GM21528 (cell line): ENCODE data around the gene STK33.

Experiments used
- ATAC-seq: cut with Tn5 transposase; IDR thresholded peaks from one replicate; pipeline ENCODE4 v1.9.1; 2021; ENCODE audit warnings: mild to moderate bottlenecking, moderate library complexity; ENCODE audit not compliant: unreplicated experiment, low FRiP score

Gene STK33

GRCh38 chr11:8604078-8604723 lies 10.2 kb upstream of the STK33 start:
- peak; percentile 76 for ATAC-seq

DNA sequence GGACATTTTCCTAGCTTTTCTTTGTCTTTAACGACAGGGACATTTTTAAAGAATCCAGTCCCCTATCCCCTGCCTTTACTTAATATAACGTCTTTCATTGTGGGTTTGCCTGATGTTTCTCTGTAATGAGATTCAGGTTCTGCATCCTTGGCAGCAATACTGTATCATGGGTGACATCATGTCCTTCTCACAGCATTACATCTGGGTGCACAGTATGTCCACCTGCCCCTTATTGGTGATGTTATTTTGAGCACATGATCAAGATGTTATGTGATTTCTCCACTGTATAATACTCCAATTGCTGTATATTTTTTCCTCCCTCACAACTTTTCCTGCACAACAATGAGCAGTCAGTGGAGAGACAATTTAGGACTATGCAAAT lies 9.7 kb upstream of the STK33 start:
- ATAC-seq = no peak

DNA sequence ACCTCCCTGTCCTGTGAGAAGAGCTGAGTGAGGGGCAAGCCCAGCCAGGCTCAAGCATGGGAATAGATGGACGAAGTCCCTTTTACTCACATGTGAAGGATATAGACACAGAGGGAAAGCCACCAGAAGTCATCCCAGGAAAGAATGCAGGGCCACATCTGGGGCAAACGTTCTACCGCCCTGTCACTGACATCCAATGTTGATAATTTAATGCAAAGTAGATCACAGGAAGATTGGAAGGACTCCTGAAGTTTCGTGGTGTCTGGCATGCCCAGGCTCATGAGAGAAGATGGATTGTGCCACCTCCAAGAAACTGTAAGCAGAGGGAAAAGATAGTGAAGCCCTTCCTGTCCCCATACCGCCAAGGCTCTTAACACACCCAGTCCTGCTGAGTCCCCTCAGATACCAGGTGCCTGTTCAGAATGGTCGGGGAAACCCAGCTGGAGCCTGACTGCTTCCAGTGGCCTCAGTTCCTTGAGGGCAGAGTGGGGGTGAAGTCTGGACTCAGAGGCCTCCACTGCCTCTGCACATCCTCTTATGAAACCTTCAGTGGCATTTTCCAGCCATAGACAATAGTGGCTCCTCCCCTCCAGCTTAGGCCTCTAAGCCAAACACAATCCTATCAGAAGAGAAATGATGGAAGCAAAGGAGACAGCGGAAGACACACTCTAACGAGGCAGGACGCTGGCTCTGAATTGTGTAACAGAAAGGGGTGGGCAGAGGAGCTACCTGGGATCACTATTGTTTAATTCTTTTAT lies 7.5 kb upstream of the STK33 start:
- no peak for ATAC-seq

- ATAC-seq = no peak
These were observed 4.5 kb upstream of the STK33 start for GRCh38 chr11:8598506-8598905.

GRCh38 chr11:8597182-8597581 lies 3.2 kb upstream of the STK33 start:
- no peak for ATAC-seq

DNA sequence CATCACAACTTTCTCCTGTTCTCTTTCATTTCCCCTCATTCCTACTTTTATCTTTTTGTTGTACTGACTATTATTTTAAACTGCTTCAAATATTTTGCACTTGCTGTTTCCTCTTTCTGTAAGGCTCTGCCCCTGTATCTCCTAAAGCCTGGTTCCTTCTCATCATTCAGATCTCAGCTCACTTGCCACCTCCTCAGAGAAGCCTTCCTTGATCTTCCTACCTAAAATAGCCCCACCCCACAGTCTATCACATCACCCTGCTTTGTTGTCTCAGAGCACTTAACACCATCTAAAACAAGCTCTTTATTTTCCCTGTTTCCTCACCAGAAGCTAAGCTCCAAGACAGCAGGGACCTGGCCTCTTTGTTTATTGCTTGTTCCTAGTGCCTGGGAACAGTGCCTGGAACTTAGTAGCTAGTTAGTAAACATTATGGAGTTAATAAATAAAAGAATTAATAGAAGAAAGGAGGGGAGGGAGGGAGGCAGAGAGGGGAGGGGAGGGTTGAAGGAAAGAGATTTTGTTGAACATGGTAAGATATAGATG lies 2.5 kb upstream of the STK33 start:
- no peak for ATAC-seq

DNA sequence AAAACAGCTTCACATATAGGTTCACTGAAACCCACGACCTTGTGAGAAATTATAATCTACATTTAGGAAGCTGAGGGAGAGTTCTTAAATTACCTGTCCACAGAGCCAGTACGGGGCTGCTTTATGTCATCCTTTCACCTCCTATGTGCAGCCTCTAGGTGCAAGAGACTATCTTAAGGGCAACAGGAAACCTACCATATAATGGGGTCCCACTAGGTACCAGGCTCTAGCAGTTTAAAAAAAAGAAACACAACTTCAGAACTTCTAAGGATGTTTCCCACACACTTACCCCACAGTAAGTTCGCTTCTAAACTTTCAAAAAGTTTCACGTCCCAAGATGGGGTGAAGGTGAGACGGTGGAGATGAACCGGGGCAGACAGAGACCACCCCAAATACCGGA lies 573 bp downstream of the STK33 start:
- ATAC-seq = peak; percentile 11

GRCh38 chr11:8587915-8588314 lies 6.1 kb downstream of the STK33 start:
- no peak for ATAC-seq

GRCh38 chr11:8586805-8587204 lies 7.2 kb downstream of the STK33 start:
- ATAC-seq = no peak

GRCh38 chr11:8586184-8586583 lies 7.8 kb downstream of the STK33 start:
- no peak for ATAC-seq

DNA sequence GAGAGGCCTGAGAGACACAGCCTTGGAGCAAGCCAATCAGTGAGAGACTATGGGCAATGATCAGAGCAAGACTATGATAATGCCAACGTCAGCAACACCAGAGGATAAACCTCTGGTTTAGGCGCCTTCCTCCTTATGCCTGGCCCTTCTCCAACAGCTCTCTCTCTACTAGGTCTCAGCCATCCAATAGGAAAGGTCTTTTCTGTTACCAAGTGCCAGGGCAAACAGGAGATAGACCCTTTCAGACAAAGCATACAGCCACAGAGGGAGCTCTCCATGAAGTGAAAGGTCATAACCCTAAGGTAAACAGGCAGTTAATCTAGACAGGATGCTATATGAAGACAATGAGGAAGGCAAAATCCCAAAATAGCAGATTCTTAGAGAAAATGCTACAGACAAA lies 9.5 kb downstream of the STK33 start:
- ATAC-seq = no peak

DNA sequence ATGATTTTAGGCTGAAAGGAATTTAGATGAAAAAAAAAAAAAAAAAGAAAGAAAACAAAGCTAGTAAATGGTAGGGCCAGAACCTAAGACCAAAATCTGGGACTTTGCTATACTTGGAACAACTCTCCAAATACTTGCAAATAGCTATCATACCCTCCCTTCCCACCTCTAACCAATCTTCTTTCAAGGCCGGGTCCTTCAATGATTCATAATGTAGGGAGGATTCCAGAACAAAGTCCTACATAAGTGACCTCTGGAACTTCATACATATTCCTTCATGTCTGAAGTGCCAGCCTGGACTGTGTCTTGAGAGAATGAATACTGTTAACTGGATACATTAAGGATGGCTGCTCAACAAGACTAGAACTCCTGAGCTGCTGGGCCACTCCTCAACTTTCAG lies 9.9 kb downstream of the STK33 start:
- ATAC-seq = no peak

DNA sequence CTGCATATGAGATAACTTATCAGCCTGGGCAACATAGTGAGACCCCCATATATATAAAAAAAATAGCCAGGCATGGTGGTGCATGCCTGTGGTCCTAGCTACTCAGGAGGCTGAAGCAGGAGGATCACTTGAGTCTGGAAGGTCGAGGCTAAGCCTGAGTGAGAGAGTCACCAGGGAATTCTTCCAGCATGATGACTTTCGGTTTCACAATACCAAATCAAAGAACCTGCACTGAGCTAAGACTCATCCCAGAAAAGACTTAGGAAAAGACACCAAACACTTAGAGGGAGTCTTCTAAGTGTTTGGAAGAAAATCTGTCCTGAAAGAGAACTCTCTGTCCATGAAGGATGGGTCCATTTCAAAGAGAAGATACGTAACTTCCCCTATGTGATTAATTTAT lies 12.7 kb downstream of the STK33 start:
- ATAC-seq = no peak

- no peak for ATAC-seq
These were observed 16.0 kb downstream of the STK33 start for GRCh38 chr11:8577791-8578581.

DNA sequence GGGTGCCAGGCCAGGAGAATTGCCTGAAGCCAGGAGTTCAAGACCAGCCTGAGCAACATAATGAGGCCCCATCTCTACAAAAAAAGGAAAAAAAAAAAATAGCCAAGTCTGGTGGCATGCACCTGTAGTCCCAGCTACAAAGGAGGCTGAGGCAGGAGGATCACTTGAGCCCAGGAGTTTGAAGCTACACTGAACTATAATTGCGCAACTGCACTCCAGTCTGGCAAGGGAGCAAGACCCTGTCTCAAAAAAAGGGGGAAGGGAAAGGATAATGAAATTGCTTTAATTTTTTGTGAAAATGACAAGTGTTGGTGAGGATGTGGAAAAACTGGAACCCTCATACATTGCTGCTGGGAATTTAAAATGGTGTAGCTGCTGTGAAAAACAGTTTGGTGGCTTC lies 19.2 kb downstream of the STK33 start:
- ATAC-seq = no peak

DNA sequence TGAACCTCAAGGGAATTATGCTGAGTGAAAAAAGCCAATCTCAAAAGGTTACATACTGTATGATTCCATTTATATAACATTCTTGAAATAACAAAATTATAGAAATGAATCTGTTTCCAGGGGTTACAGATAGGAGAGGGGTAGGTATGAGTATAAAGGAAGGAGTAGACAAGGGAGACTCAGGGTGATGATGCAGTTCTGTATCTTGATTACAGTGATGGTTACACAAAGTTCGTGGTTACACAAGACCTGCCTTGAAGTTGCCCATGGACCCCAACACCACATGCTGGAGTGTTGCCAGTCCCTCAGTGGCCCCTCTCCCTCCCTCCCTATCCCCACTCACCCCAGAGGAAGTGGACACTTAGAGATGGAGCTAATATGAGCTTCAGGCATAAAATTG lies 20.3 kb downstream of the STK33 start:
- ATAC-seq = no peak

GRCh38 chr11:8567602-8568198 lies 26.3 kb downstream of the STK33 start:
- no peak for ATAC-seq

- no peak for ATAC-seq
These were observed 27.3 kb downstream of the STK33 start for GRCh38 chr11:8566613-8567210.

DNA sequence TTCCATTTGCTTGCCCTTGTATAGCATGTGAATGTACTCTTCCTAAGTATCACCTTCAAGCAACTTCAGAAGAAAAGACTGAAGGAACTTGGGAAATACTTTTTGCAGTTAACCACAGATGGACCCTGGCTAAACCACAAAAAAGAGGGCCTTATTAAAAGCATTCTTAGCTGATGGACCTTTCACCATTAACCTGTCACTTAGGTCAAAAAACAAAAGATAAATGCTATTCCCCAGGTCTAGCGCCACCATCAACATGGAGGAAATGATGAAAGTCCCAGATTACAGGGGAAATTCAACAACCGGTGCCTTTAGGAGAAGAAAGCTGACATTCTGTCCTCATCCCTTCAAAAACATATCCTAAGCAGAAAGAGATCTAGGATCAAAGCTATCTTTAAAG lies 29.5 kb downstream of the STK33 start:
- ATAC-seq = no peak

DNA sequence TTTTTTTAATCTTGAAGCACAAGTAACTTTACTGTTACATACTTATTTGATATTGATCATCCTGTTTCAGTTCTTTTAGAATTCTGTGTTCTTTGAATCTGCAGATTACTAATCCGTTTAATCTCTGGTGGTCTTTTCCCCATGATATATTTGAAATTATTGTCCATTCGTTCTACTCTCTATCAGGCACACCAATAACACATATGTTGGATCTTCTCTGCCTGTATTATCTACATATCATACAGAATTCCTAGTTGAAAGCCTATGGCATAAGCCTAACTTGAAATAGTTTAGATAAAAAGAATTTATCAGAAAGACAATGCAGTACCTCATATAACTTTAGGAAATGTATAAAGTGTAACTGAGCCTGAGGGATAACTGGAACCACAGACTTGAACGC lies 32.6 kb downstream of the STK33 start:
- ATAC-seq = no peak

DNA sequence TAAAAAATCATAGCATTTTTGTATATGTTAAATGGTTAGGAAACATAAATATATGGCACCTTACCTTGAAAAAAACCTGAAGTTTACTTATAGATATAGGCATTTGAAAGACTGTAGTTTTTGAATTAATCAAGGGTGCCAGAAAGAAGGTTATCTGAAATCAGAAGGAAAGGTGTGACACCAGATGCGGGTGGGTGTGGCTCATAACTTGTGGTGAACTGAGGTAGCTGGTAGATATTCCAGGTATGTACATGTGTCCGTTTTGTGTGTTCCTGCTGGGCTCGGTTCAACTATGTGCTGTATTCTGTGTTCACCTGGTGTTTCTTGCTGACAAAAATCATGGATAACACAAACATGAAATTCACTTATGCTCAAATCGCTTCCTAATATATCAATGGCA lies 35.6 kb downstream of the STK33 start:
- ATAC-seq = no peak
